Mucosa of rectum (tissue), 2 donors: ENCODE results near the gene RARRES2.
"Not testable (repeated sequence)": the region's sequence is repeated elsewhere in the genome, so short reads cannot be mapped to it uniquely, and the experiment has no call there.

Experiments
- H3K27ac ChIP-seq, 2 donors: one replicate each; pipeline ENCODE4 v1.7.0; 2013; ENCODE audit warnings: inconsistent platforms in 2 of 2, low read depth in 2 of 2, low read length in 2 of 2
- H3K27me3 ChIP-seq, 2 donors: one replicate each; pipeline ENCODE4 v1.7.0; 2013; ENCODE audit warnings: low read length in 2 of 2; ENCODE audit not compliant: control insufficient read depth in 2 of 2, insufficient read depth in 2 of 2
- H3K36me3 ChIP-seq, 2 donors: one replicate each; pipeline ENCODE4 v1.7.0; 2013; ENCODE audit warnings: low read length in 2 of 2; ENCODE audit not compliant: control insufficient read depth in 2 of 2, insufficient read depth in 2 of 2
- H3K4me1 ChIP-seq, 2 donors: one replicate each; pipeline ENCODE4 v1.7.0; 2013; ENCODE audit warnings: low read length in 2 of 2, mild to moderate bottlenecking in 1 of 2; ENCODE audit not compliant: control insufficient read depth in 2 of 2, insufficient read depth in 2 of 2
- H3K4me3 ChIP-seq, 2 donors: one replicate each; pipeline ENCODE4 v1.7.0; 2013; ENCODE audit warnings: low read length in 2 of 2
- H3K9ac ChIP-seq, 2 donors: one replicate each; pipeline ENCODE4 v1.7.0; 2013; ENCODE audit warnings: low read length in 2 of 2, low read depth in 1 of 2, mild to moderate bottlenecking in 1 of 2
- H3K9me3 ChIP-seq, 2 donors: one replicate each; pipeline ENCODE4 v1.7.0; 2013; ENCODE audit warnings: low read length in 2 of 2; ENCODE audit not compliant: control insufficient read depth in 2 of 2
- donor health status: healthy.
- donor health status: Normal muscosa, but diverticular disease.

RARRES2 gene

DNA sequence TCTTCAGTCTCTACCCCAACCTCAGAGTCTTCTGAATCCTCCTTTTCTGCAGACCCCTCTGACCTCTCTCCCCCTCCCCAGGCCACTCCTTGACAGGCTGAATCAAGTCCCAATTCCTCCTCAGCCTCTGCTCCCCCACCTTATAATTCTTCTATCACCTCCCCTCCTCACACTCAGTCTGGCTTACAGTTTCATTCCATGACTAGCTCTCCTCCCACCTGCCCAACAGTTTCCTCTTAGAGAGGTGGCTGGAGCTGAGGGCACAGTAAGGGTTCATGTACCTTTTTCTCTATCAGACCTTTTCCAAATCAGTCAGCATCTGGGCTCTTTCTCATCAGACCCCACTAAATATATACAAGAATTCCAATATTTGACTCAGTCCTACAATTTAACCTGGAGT, 32.9 kb downstream of the RARRES2 start:
- Histone ChIP-seq H3K4me3 (no peak overlapping the region), H3K4me1 (no peaks in the 10 kb centered on the region), H3K27me3 (no peaks in the 10 kb centered on the region), H3K36me3 (no peaks in the 10 kb centered on the region), H3K9me3 (no peaks in the 10 kb centered on the region), H3K9ac (no peak overlapping the region), H3K27ac (no peak overlapping the region)

DNA sequence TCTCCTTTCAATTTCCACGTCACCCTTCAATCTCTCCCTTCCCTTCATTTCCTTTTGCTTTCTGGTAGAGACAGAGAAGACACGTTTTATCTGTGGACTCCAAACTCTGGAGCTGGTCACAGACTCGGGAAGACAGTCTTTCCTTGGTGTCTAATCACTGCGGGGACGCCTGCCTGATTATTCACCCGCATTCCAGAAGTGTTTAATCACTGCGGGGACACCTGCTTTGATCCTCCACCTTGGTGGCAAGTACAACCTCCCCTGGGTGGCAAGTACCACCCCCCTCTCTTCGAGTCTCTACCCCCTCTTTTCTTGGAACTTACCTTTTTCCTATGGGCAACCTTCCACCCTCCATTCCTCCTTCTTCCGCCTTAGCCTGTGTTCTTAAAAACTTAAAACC, 33.5 kb downstream of the RARRES2 start:
- Histone ChIP-seq H3K4me1 (no peaks in the 10 kb centered on the region), H3K27ac (no peak overlapping the region), H3K36me3 (no peaks in the 10 kb centered on the region), H3K27me3 (no peaks in the 10 kb centered on the region), H3K9ac (no peak overlapping the region), H3K4me3 (no peak overlapping the region), H3K9me3 (no peaks in the 10 kb centered on the region)

DNA sequence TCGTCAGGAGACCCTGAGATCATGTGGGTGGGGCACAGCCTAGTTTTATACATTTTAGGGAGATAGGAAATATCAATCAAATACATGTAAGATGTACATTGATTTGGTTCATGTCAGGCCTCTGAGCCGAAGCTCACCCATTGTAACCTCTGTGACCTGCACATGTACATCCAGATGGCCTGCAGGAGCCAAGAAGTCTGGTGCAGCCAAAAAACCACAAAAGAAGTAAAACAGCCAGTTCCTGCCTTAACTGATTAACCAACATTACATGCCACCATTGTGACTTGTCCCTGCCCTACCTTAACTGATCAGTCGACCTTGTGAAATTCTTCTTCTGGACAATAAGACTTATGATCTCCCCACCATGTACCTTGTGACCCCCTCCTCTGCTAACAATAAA, 34.3 kb downstream of the RARRES2 start:
- Histone ChIP-seq H3K4me3 (no peak overlapping the region), H3K9me3 (no peaks in the 10 kb centered on the region), H3K9ac (no peak overlapping the region), H3K36me3 (no peaks in the 10 kb centered on the region), H3K4me1 (no peaks in the 10 kb centered on the region), H3K27me3 (no peaks in the 10 kb centered on the region), H3K27ac (no peak overlapping the region)

DNA sequence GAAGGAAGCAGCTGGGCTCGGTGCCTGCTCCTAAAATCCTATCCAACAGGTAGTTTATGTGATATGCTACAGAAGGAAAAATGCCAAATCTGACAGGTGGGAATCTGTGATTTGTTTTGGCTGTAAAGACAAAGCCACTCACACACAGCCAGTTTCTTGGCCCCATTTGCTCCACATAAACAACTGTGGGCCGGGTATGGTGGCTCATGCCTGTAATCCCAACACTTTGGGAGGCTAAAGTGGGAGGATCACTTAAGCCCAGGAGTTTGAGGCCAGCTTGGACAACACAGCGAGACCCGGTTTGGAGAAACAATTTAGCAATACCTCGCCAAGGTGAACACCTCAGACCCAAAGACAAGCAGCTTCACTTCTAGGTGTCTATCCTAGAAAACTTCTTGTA, 35.1 kb downstream of the RARRES2 start:
- not testable (repeated sequence) for H3K4me1 ChIP-seq, H3K27me3 ChIP-seq, H3K9me3 ChIP-seq, H3K9ac ChIP-seq, H3K4me3 ChIP-seq, H3K27ac ChIP-seq, H3K36me3 ChIP-seq

DNA sequence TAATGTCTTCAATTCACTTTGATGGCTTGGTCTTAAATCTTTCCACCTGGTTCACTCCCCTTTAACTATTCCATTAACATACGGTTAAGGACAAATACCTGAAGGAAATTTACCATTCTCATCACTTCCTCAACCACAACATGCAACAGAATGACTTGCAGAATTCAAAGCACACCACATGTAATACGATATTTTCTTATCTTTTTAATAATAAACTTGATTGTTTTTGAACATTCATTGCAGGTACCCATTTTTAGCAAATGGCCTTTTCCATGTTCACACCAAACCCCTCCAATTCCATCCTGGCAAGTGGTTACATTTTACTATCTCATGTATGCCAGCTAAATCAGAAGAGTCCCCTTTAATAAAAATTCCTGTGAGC, 35.5 kb downstream of the RARRES2 start:
- H3K36me3 ChIP-seq, H3K9ac ChIP-seq, H3K9me3 ChIP-seq, H3K4me1 ChIP-seq, H3K27me3 ChIP-seq, H3K4me3 ChIP-seq, H3K27ac ChIP-seq: not testable (repeated sequence)

DNA sequence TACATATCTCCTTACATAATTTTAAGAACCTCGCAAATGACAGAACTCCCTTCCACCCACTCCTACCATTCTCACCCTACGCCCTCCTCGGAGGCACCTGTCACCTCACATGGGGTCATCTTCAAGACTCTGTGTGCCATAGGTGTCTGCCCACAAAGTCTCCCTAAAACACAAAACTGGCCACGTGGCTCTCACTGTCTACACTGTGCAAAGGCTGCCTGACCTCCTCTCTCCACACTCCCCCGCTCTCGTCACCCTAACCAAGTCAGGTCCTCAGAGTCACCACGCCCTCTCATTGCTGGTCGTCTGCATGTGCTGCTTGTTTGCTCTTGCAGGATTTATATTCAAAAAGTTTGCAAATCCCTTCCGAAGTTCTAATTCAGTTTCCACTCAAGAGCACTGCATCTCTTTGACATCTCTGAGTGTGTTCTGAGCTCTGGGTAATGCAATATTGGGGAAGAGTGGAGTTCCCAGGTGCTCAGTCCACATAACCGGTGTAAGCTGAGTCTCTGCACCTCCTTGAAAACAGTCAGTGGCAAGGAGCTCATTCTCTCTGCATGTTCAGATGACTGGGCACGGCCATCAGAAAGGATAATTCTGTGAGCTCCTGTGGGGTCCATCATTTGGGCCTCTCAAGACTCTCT, 36.0 kb downstream of the RARRES2 start:
- H3K4me3 ChIP-seq, H3K27ac ChIP-seq, H3K36me3 ChIP-seq, H3K27me3 ChIP-seq, H3K9ac ChIP-seq, H3K4me1 ChIP-seq, H3K9me3 ChIP-seq: not testable (repeated sequence)

DNA sequence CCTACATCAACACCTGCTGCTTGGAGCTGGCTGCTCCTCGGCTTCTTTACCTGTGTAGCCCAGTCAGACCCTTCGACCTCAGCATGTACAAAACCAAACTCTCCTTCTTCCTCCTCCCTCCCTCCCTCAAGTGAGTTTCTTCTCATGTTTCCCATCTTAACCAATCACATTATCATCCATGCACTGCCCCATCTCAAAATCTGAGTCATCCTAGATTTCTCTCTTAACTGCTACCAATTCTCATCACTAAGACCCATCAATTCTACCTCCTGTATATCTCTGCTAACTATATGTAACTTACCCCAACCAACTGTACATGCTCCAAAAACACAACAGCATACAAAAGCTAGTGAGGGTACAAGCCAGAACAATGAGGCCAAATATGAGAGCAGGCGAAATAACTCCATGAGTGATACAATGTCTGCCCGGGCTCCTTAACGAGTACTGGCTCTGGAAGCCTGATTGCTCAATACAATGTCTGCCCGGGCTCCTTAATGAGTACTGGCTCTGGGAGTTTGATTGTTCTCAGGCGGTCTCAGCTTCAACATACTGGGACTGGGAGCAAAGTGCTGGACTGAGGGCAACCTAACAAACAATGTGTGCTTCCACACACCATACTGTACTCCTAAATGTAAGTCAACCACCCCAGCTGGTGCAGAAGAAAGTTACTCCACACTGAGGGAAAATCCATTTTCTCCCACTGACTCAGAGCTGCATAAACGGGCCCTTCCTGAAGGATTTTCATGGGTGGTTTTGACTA, 36.8 kb downstream of the RARRES2 start:
- not testable (repeated sequence) for H3K36me3 ChIP-seq, H3K9ac ChIP-seq, H3K9me3 ChIP-seq

DNA sequence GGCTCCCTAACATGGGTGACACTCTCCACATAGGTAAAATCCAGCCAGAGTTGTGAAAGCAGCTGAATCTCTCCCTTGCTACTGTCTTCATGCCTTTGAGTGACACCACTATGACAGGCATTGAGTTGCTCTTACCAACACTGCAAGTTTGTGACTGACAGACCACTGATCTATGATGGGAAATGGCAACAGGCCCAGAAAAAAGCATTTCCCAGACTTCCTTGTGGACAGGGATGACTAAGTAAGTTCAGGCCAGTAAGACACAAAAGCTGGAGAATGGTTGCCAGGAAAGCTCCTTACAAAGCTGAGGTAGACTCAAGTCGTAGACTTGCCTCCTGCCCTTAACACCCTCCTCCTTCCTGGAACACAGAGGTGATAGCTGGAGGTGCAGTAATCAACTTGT, 38.5 kb downstream of the RARRES2 start:
- not testable (repeated sequence) for H3K27ac ChIP-seq, H3K4me3 ChIP-seq, H3K9me3 ChIP-seq, H3K36me3 ChIP-seq, H3K4me1 ChIP-seq, H3K9ac ChIP-seq, H3K27me3 ChIP-seq

More for the DNA sequence above, 36.8 kb downstream of the RARRES2 start:
- H3K27ac ChIP-seq, H3K4me3 ChIP-seq, H3K27me3 ChIP-seq, H3K4me1 ChIP-seq: not testable (repeated sequence)

DNA sequence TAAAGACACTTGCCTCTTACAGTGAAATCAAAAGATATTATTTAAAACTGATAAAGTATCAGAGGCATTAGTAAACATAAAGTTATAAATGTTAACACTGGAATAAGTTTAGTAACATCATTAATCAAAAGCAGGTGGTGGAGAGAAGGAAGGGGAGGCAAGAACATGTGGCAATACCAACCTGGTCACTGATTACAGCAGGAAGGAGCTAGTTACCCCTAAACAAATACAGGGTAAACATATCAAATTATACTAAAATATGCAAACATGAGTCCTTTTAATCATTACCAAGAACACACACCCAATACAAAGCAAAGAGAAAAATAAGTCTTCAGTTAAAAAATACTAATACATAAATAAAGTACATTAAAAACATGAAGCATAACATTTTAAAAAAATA, 43.5 kb downstream of the RARRES2 start:
- not testable (repeated sequence) for H3K36me3 ChIP-seq, H3K9ac ChIP-seq, H3K4me1 ChIP-seq, H3K27me3 ChIP-seq, H3K4me3 ChIP-seq, H3K27ac ChIP-seq, H3K9me3 ChIP-seq

DNA sequence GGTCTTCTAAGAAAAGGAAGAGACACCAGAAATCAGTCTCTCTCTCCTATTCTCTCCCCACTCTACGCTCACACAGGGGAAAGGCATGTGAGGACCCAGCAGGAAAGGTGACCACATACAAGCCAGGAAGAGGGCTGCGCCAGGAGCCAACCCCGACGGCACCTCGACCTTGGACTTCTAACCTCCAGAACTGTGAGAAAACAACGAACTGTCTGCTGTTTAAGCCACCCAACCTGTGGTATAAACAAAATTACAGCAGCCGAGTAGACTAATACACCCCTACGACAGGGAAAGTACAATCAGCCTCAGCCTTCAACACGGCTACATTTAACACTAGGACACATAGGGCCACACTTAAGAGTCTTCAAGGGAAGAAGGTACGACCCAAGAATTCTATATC, 44.6 kb downstream of the RARRES2 start:
- H3K9me3 ChIP-seq, H3K4me1 ChIP-seq, H3K27ac ChIP-seq, H3K9ac ChIP-seq, H3K27me3 ChIP-seq, H3K4me3 ChIP-seq, H3K36me3 ChIP-seq: not testable (repeated sequence)
